GM19395 (cell line): ENCODE results near the gene PIP5K1B.

ENCODE experiments used
- ATAC-seq: cut with Tn5 transposase; IDR thresholded peaks from one replicate; pipeline ENCODE4 v1.9.1; 2021; ENCODE audit warnings: mild to moderate bottlenecking, moderate library complexity; ENCODE audit not compliant: unreplicated experiment

PIP5K1B gene

GRCh38 chr9:68897577-68898145 is 192.6 kb downstream of the PIP5K1B start:
- no peak for ATAC-seq

- ATAC-seq = no peak
Observed at GRCh38 chr9:68898781-68899439, 193.9 kb downstream of the PIP5K1B start.

- no peak for ATAC-seq
Observed at GRCh38 chr9:68904454-68904853, 199.4 kb downstream of the PIP5K1B start.

- ATAC-seq = no peak
Observed at GRCh38 chr9:68905129-68905528, 200.1 kb downstream of the PIP5K1B start.

GRCh38 chr9:68907910-68908309 is 202.9 kb downstream of the PIP5K1B start:
- no peak for ATAC-seq

- ATAC-seq = no peak
Observed at GRCh38 chr9:68912561-68912960, 207.5 kb downstream of the PIP5K1B start.

GRCh38 chr9:68913054-68913453 is 208.0 kb downstream of the PIP5K1B start:
- ATAC-seq = no peak

- ATAC-seq = no peak
Observed at GRCh38 chr9:68914751-68915150, 209.7 kb downstream of the PIP5K1B start.

- peak; percentile 67 for ATAC-seq
Observed at GRCh38 chr9:68919661-68920060, 214.6 kb downstream of the PIP5K1B start.

- no peak for ATAC-seq
Observed at GRCh38 chr9:68920921-68921320, 215.9 kb downstream of the PIP5K1B start.

- ATAC-seq = no peak
Observed at GRCh38 chr9:68923480-68923879, 218.4 kb downstream of the PIP5K1B start.

- ATAC-seq = no peak
Observed at GRCh38 chr9:68925175-68925574, 220.1 kb downstream of the PIP5K1B start.

GRCh38 chr9:68927165-68927564 is 222.1 kb downstream of the PIP5K1B start:
- no peak for ATAC-seq

GRCh38 chr9:68931821-68932220 is 226.8 kb downstream of the PIP5K1B start:
- ATAC-seq = no peak

- ATAC-seq = no peak
Observed at GRCh38 chr9:68932458-68932857, 227.4 kb downstream of the PIP5K1B start.

- ATAC-seq = peak; percentile 98
Observed at GRCh38 chr9:68933434-68934328, 228.6 kb downstream of the PIP5K1B start.

GRCh38 chr9:68934329-68934644 is 229.2 kb downstream of the PIP5K1B start:
- no peak for ATAC-seq

GRCh38 chr9:68940573-68940972 is 235.5 kb downstream of the PIP5K1B start:
- ATAC-seq = no peak

- ATAC-seq = no peak
Observed at GRCh38 chr9:68941780-68942459, 236.9 kb downstream of the PIP5K1B start.

GRCh38 chr9:68942790-68943189 is 237.8 kb downstream of the PIP5K1B start:
- no peak for ATAC-seq

GRCh38 chr9:68947015-68947414 is 242.0 kb downstream of the PIP5K1B start:
- no peak for ATAC-seq
